Left lung (tissue), 10 donors: ENCODE results near the gene AUTS2. TPM values are rescaled to one million over a fixed set of nuclear protein-coding genes. Genes with fewer than 3 reads are reported as not detected.
"Not testable (repeated sequence)": the region's sequence is repeated elsewhere in the genome, so short reads cannot be mapped to it uniquely, and the experiment has no call there.

ENCODE experiments used
- ATAC-seq: fragments of 200-7000 bp; cut with Tn5 transposase; one replicate; pipeline ENCODE4 v1.9.1; 2020; ENCODE audit warnings: moderate library complexity
- DNase-seq, 4 donors: peaks; one replicate each; pipeline ENCODE4 v3.0.0-alpha.2; 2013 to 2020
- H3K27ac ChIP-seq, 2 donors: fragments of 200-600 bp; sonication (generic) in 1 of 2; one replicate each; pipeline versions ENCODE4 v1.5.0 to v1.8.0; 2020 to 2021
- H3K27me3 ChIP-seq, 2 donors: fragments of 200-600 bp; sonication (generic) in 1 of 2; one replicate each; pipeline versions ENCODE4 v1.5.0 to v1.8.0; 2020 to 2021
- H3K36me3 ChIP-seq, 2 donors: fragments of 200-600 bp; sonication (generic) in 1 of 2; one replicate each; pipeline versions ENCODE4 v1.5.0 to v1.8.0; 2020 to 2021
- H3K4me1 ChIP-seq, 2 donors: fragments of 200-600 bp; one replicate each; pipeline ENCODE4 v1.8.0; 2021
- H3K4me3 ChIP-seq, 2 donors: fragments of 200-600 bp; sonication (generic) in 1 of 2; one replicate each; pipeline versions ENCODE4 v1.5.0 to v1.8.0; 2020 to 2021; ENCODE audit warnings: mild to moderate bottlenecking in 1 of 2
- H3K9me3 ChIP-seq, 2 donors: fragments of 200-600 bp; sonication (generic) in 1 of 2; one replicate each; pipeline versions ENCODE4 v1.5.0 to v1.8.0; 2020 to 2021
- CTCF ChIP-seq, 2 donors: fragments of 200-600 bp; sonication (generic) in 1 of 2; IDR thresholded peaks; one replicate each; pipeline versions ENCODE4 v1.5.0 to v1.8.0; 2021; ENCODE audit warnings: antibody characterized with exemption in 2 of 2
- intact Hi-C, 2 donors: fragments of 100-400 bp; cut with DNase I; formaldehyde crosslinking; loops; one replicate each; pipeline versions ENCODE4 v1.11.2 to v1.14.2; 2022
- polyA plus RNA-seq, 6 donors: library from polyadenylated mRNA; unstranded; fragments of 120-200 nt; gene quantifications; one replicate each; pipeline ENCODE4 v1.2.1, GENCODE V29; 2013; ENCODE audit not compliant: insufficient read length in 6 of 6
- total RNA-seq, 2 donors: library from RNA; stranded (reverse); fragmentation: NEBNext Ultra II Directional; extraction: Animal tissue kit (Norgen Biotek cat#: 25700); gene quantifications; one replicate each; pipeline ENCODE4 v1.2.1, GENCODE V29; 2021
- donor health status: DM: no; HTN: yes; CAD: no.
- donor health status: DM: no; HTN: no; CAD: no.

Gene AUTS2
- total and polyA plus RNA-seq, 8 donors: 40.4 to 119 (median 103) TPM

DNA sequence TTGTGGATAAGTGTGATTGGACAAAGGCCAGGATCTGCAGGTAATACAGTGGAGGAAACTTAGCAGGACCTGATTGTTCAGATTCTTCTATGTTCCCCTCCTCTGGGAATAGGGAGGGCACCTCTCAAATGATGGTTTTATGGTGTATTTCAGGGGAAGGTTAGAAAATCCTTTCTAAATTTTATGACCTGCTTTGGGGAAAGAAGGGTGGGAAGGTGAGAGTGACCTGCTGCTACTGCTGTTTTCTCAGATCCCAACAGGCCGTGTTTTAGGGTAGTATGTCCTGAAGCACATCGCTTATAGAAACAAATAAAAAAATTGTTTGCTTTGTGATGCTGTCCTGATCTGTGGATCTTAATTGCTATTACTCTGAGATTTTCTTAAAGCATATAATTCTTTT is 1129.6 kb downstream of the AUTS2 start:
- intact Hi-C loops: no loop called here
- no peak for TF ChIP-seq CTCF (IDR thresholded peaks at IDR 0.05)
- no peak for ATAC-seq

DNA sequence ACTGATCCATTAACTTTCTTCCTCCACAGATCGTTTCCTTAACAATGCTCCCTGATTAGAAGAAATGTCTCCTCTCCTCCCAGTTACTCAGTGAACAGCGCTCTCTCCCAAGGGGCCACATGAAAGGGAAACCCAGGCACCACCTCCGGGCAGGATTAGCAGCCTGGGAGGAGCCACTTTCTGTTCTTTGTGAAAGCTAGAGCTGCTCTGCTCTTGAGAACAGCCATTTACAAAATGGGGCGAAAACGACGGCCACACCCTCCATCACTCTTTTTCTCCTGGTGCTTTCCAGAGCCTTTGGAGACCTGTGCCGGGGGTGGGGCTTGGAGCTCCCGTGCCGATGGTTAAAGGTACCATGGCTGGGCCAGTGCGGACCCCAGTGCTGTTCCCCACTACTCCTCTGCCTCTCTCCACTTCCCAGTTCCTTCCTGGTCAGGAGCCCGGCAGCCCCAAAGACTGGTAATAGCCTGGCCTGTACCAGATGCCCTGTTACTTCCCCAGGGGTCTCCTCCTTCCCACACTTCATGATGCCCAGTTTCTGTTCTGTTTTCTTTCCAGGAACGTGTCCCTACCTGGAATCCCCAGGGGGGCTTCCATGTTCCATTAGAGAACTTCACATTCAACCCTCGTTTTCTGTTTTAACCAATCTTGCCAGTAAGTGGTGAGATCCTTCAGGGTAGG is 1130.7 kb downstream of the AUTS2 start:
- no peak overlapping the region for H3K4me3 ChIP-seq
- DNase-seq (peak in 1 of 4 donors; percentile 26), ATAC-seq (peak; percentile 61)
- no peak for TF ChIP-seq CTCF (IDR thresholded peaks at IDR 0.05)
- H3K27ac ChIP-seq: peak overlapping the region; percentile 66 to 75
- H3K36me3 ChIP-seq: no peaks in the 10 kb centered on the region
- H3K27me3 ChIP-seq: no peaks in the 10 kb centered on the region
- no peaks in the 10 kb centered on the region for H3K9me3 ChIP-seq
- peaks cover 0 to 9% of the 10 kb centered on the region in 2 donors for H3K4me1 ChIP-seq
- intact Hi-C loops: no loop called here

More for the DNA sequence above, 1129.6 kb downstream of the AUTS2 start:
- Histone ChIP-seq H3K36me3 (no peaks in the 10 kb centered on the region), H3K27me3 (no peaks in the 10 kb centered on the region), H3K9me3 (no peaks in the 10 kb centered on the region), H3K27ac (no peak overlapping the region), H3K4me3 (no peak overlapping the region), H3K4me1 (peaks cover 0 to 9% of the 10 kb centered on the region in 2 donors)
- no peak for DNase-seq

- H3K36me3 ChIP-seq, H3K4me1 ChIP-seq, H3K4me3 ChIP-seq, intact Hi-C loops, H3K9me3 ChIP-seq, H3K27me3 ChIP-seq: not testable (repeated sequence)
- DNase-seq (peak in 2 of 4 donors; percentile 58 to 62), ATAC-seq (peak; percentile 84)
- H3K27ac ChIP-seq: peak overlapping the region; percentile 66 to 75
Measured at GRCh38 chr7:70729553-70730157, 1131.4 kb downstream of the AUTS2 start.

DNA sequence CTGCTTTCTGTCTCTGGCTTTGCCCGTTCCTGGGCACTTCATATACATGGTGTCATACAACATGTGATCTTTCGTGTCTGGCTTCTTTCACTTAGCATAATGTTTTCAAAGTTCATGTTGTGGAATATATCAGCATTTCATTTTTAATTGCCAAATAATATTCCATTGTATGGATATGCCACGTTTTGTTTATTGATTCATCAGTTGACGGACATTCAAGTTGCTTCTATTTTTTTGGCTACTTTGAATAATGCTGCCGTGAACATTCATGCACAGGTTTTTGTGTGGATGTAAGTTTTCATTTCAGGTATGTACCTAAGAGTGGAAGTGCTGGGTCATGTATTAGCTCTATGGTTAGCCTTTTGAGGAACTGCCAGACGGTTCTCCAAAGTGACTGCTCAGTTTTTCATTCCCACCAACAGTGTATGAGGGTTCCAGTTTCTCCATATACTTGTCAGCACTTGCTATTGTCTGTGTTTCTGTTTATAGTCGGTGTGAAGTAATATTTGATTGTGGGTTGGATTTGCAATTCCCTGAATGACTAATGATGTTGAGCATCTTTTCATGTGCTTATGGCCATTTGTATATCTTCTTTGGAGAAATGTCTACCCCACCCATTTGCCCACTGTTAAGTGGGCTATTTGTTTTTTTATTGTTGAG is 1132.3 kb downstream of the AUTS2 start:
- Histone ChIP-seq H3K4me3 (no peak overlapping the region), H3K36me3 (no peaks in the 10 kb centered on the region), H3K9me3 (no peaks in the 10 kb centered on the region), H3K4me1 (peaks cover 0 to 9% of the 10 kb centered on the region in 2 donors), H3K27ac (peak overlapping the region in 1 of 2 donors; percentile 57), H3K27me3 (no peaks in the 10 kb centered on the region)
- no peak for TF ChIP-seq CTCF (IDR thresholded peaks at IDR 0.05)
- no peak for DNase-seq
- ATAC-seq: no peak
- intact Hi-C loops: no loop called here

- Histone ChIP-seq H3K27me3 (no peaks in the 10 kb centered on the region), H3K27ac (no peak overlapping the region), H3K36me3 (no peaks in the 10 kb centered on the region), H3K4me3 (no peak overlapping the region), H3K4me1 (peaks cover 7 to 26% of the 10 kb centered on the region in 2 donors), H3K9me3 (no peaks in the 10 kb centered on the region)
- no peak for ATAC-seq
- TF ChIP-seq CTCF (IDR thresholded peaks at IDR 0.05): no peak
- intact Hi-C loops: no loop called here
- DNase-seq: no peak
Measured at GRCh38 chr7:70733090-70733489, 1134.8 kb downstream of the AUTS2 start.
